Breast epithelium (tissue), 4 donors: ENCODE data around the gene IGLON5. TPM values are rescaled to one million over a fixed set of nuclear protein-coding genes. Genes with fewer than 3 reads are reported as not detected.
A peak's percentile ranks its signal among the peaks of the same experiment; 100 is the strongest.

Experiments
- DNase-seq, 2 donors: peaks; one replicate each; pipeline ENCODE4 v3.0.0-alpha.2; 2019; ENCODE audit warnings: low spot score in 2 of 2
- H3K27ac ChIP-seq, 2 donors: fragments of 200-600 bp; sonication (generic) in 1 of 2; one replicate each; pipeline ENCODE4 v1.5.1; 2016 to 2019; ENCODE audit warnings: mild to moderate bottlenecking in 1 of 2
- H3K27me3 ChIP-seq, 2 donors: fragments of 200-600 bp; sonication (generic) in 1 of 2; one replicate each; pipeline versions ENCODE4 v1.5.1 to v1.6.0; 2017 to 2019; ENCODE audit warnings: control low read depth in 1 of 2, mild to moderate bottlenecking in 1 of 2
- H3K36me3 ChIP-seq: fragments of 200-600 bp; one replicate; pipeline ENCODE4 v1.5.1; 2019
- H3K4me1 ChIP-seq, 2 donors: fragments of 200-600 bp; sonication (generic); one replicate each; pipeline ENCODE4 v1.5.1; 2016 to 2019; ENCODE audit warnings: control low read depth in 1 of 2
- H3K4me3 ChIP-seq, 3 donors: fragments of 200-600 bp; sonication (generic); 1 replicate in 2 of 3; 2 replicates in 1 of 3; pipeline ENCODE4 v1.5.1; 2016 to 2019; ENCODE audit warnings: mild to moderate bottlenecking in 3 of 3, moderate library complexity in 2 of 3
- H3K9me3 ChIP-seq, 2 donors: fragments of 200-600 bp; sonication (generic) in 1 of 2; one replicate each; pipeline ENCODE4 v1.5.1; 2016 to 2019; ENCODE audit warnings: control low read depth in 1 of 2
- POLR2A ChIP-seq: fragments of 450-650 bp; IDR thresholded peaks from one replicate; pipeline ENCODE4 v1.6.1; 2016; ENCODE audit warnings: antibody characterized with exemption, mild to moderate bottlenecking, moderate library complexity
- POLR2AphosphoS5 ChIP-seq, 3 donors: sonication (generic); formaldehyde crosslinking; IDR thresholded peaks; one replicate each; pipeline ENCODE4 v1.6.1; 2017; ENCODE audit warnings: antibody characterized with exemption in 3 of 3
- intact Hi-C: fragments of 100-400 bp; cut with DNase I; formaldehyde crosslinking; loops from one replicate; pipeline ENCODE4 v1.15.1; 2023; ENCODE audit warnings: low total_unique reads
- total RNA-seq, 3 donors: library from RNA; depleted of rRNA; stranded (reverse); fragments of >200 nt; gene quantifications; one replicate each; pipeline ENCODE4 v1.1.0, GENCODE V29; 2016
- TF ChIP-seq, protein P1 (sequence below), 3 donors: fragments of 450-650 bp; IDR thresholded peaks; one replicate each; pipeline ENCODE4 v1.5.1; 2016 to 2017; ENCODE audit warnings: antibody characterized with exemption in 3 of 3, mild to moderate bottlenecking in 3 of 3, moderate library complexity in 3 of 3

The IGLON5 gene
- total RNA-seq, 3 donors from 2014 or later = 0.66 TPM; not detected in 2

DNA sequence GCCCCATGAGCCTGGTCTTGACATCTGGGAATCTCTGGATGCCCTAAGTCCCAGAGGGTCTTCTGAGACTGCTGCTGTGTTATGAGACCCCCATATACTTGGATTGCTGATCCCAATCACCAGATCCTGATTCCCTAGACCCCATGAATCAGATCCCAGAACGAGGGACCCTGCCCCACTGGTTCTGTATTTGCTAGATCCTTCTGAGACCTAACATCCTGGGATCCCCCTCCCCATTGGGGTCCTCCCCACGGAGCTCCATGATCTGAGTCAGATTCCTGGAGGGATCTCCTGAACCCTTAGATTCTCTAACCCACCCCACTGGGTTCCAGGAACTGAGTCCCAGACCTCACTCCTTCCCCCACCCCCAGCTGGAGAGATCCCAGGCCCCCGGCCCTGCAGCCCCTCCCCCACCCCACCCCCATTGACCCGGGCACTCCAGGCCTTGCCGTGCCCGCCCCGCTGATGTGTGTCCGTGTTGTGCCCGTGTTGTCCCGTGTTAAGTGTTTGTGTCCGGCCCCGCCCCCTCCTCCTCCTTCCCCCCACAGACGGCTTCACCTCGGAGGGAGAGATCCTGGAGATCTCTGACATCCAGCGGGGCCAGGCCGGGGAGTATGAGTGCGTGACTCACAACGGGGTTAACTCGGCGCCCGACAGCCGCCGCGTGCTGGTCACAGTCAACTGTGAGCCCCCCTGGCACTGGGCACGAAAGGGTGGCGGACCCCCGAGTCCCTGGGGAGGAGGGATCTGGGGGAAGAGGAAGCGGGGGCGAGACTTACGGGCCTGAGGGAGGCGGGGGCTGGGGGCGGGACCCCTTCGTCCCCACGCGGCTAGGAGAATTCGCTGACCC, 15.0 kb downstream of the IGLON5 start:
- no peak for DNase-seq
- peaks cover 6 to 69% of the 10 kb centered on the region in 2 donors for H3K27me3 ChIP-seq
- H3K9me3 ChIP-seq = no peaks in the 10 kb centered on the region
- TF ChIP-seq, protein P1, sequence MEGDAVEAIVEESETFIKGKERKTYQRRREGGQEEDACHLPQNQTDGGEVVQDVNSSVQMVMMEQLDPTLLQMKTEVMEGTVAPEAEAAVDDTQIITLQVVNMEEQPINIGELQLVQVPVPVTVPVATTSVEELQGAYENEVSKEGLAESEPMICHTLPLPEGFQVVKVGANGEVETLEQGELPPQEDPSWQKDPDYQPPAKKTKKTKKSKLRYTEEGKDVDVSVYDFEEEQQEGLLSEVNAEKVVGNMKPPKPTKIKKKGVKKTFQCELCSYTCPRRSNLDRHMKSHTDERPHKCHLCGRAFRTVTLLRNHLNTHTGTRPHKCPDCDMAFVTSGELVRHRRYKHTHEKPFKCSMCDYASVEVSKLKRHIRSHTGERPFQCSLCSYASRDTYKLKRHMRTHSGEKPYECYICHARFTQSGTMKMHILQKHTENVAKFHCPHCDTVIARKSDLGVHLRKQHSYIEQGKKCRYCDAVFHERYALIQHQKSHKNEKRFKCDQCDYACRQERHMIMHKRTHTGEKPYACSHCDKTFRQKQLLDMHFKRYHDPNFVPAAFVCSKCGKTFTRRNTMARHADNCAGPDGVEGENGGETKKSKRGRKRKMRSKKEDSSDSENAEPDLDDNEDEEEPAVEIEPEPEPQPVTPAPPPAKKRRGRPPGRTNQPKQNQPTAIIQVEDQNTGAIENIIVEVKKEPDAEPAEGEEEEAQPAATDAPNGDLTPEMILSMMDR (IDR thresholded peaks at IDR 0.05) = no peak
- TF ChIP-seq POLR2AphosphoS5 (IDR thresholded peaks at IDR 0.05) = no peak
- no peak for TF ChIP-seq POLR2A
- no peak overlapping the region for H3K27ac ChIP-seq
- peaks cover 0 to 8% of the 10 kb centered on the region in 2 donors for H3K4me1 ChIP-seq
- intact Hi-C loops = no loop called here
- no peaks in the 10 kb centered on the region for H3K36me3 ChIP-seq
- H3K4me3 ChIP-seq = no peak overlapping the region

DNA sequence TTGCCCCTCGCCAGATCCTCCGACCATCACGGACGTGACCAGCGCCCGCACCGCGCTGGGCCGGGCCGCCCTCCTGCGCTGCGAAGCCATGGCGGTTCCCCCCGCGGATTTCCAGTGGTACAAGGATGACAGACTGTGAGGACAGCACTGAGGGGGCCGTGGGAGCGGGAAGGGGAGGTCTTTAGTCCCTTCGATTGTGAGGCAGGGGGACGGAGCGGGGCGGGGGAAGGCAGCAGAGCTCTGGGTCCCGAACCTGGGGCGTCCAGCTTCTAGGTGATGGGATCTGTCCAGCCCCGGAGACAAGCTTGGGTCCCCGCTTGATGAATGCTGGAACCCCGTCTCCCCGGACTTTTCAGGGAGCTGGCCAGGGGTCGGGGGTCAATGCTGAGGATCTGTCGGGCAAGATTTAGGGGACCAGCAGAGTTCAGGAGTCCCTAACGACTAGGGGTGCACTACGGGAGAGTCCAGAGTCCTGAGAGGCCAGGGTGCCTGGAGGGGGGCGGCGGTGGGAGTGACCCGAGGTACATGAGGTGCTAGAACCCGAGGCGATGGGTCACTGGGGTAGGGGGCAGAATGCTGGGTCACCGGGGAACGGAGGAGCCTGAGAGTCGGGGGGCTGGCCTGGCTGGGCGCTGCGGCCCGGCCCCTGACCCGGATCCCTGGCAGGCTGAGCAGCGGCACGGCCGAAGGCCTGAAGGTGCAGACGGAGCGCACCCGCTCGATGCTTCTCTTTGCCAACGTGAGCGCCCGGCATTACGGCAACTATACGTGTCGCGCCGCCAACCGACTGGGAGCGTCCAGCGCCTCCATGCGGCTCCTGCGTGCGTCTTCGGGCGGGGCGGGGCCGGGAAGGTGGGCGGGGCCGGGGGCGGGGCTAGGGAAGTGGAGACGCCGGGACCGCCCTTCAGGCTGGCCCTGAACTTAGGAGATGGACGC, 15.9 kb downstream of the IGLON5 start:
- H3K27me3 ChIP-seq = peaks cover 6 to 75% of the 10 kb centered on the region in 2 donors
- no peaks in the 10 kb centered on the region for H3K9me3 ChIP-seq
- peaks cover 0 to 8% of the 10 kb centered on the region in 2 donors for H3K4me1 ChIP-seq
- intact Hi-C loops = no loop called here
- peak overlapping the region in 2 of 3 donors; percentile 15 to 58 for H3K4me3 ChIP-seq
- TF ChIP-seq, protein P1 (IDR thresholded peaks at IDR 0.05) = no peak
- TF ChIP-seq POLR2AphosphoS5 (IDR thresholded peaks at IDR 0.05) = no peak
- no peak for TF ChIP-seq POLR2A
- H3K36me3 ChIP-seq = no peaks in the 10 kb centered on the region
- DNase-seq = peak in 1 of 2 donors; percentile 50
- H3K27ac ChIP-seq = no peak overlapping the region

DNA sequence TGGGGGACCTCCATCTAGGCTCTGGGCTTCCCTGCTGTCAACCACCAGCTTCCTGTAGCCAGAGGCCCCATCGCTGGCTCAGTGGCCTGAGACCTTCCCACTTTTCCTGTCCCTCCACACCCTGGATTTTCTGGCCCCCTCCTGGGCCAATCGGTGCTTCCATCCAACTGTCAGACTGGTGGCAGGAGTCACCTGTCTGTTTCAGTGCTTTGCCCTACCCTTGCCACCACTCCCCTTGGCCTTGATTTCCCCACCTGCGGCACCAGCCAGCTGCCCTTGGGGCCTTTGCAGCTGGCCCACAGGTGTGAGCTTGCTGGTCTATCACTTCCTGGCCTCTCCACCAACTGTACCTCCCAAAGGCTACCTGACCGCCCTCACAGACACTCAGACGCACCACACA, 18.0 kb downstream of the IGLON5 start:
- intact Hi-C loops = no loop called here
- Histone ChIP-seq H3K4me3 (no peak overlapping the region), H3K36me3 (no peaks in the 10 kb centered on the region), H3K9me3 (no peaks in the 10 kb centered on the region), H3K27me3 (peaks cover 6 to 56% of the 10 kb centered on the region in 2 donors), H3K27ac (no peak overlapping the region), H3K4me1 (peaks cover 0 to 8% of the 10 kb centered on the region in 2 donors)
- TF ChIP-seq POLR2A = no peak
- TF ChIP-seq, protein P1 (IDR thresholded peaks at IDR 0.05) = no peak
- TF ChIP-seq POLR2AphosphoS5 (IDR thresholded peaks at IDR 0.05) = no peak
- no peak for DNase-seq

DNA sequence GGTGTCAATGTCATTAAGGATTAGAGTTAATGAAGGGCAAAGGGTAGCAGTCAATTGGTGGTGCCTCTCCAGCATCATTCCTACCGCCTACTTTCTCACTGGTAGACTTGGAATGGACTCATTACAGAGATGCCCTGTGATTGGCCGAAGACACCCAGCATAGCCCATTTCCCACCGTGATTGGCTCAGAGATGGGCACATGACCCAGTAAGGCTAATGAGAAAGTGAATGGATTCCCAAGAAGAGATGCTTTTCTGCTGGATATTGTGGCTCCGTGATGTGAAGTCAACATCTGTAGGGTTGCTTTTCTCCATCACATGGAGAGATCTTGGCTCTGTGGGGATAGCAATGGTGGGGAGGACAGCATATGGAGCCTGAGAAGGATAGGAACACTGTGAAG, 18.9 kb downstream of the IGLON5 start:
- Histone ChIP-seq H3K27me3 (peaks cover 6 to 54% of the 10 kb centered on the region in 2 donors), H3K27ac (no peak overlapping the region), H3K36me3 (no peaks in the 10 kb centered on the region), H3K4me1 (peaks cover 0 to 8% of the 10 kb centered on the region in 2 donors), H3K9me3 (no peaks in the 10 kb centered on the region), H3K4me3 (no peak overlapping the region)
- TF ChIP-seq, protein P1 (IDR thresholded peaks at IDR 0.05) = no peak
- no peak for TF ChIP-seq POLR2A
- TF ChIP-seq POLR2AphosphoS5 (IDR thresholded peaks at IDR 0.05) = no peak
- intact Hi-C loops = no loop called here
- no peak for DNase-seq
